Measurements from ENCODE around the gene FAM83G. TPM values are rescaled to one million over a fixed set of nuclear protein-coding genes. Genes with fewer than 3 reads are reported as not detected.

FAM83G gene
- total RNA-seq, 1 donor from 2014 or later = 48.7 TPM

DNA sequence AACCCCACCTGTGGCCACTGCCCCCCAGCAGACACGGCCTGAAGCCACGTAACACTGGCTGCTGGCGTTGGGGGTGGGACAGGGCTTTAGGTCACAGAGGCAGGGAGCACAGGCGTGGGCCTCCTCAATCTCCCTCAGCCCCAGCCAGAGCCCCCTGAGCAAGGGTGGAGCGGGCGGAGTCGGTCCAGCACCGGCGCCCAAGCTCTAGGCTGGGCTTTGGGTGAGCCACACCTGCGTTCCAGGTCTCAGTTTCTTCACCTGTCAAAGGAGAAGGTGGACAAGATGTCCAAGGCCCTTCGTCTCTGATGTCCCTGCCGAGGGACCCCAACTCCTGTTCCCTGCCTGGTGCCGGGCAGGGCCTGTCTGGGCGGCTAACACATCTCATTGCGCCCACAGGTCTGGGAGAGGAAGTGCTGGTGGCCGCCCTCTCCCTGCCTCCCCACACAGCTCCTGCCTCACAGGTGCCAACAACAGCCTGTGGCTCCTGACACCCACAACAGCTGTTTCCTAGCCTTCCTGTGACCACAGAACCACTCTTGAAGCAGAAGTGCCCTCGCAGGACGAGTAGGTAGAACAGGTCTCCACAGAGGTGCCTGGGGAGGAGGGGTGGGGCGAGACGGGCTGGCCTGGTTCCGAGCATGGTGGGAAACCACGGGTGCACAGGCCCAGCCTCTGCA is 12.0 kb downstream of the FAM83G start:
- Histone ChIP-seq H3K36me3 (ENCODE audit: control insufficient read depth, insufficient read depth, low read length) (peaks cover 1% of the 10 kb centered on the region), H3K4me3 (ENCODE audit: low read depth, low read length) (no peak overlapping the region), H3K27me3 (ENCODE audit: control insufficient read depth, insufficient read depth, low read length) (no peaks in the 10 kb centered on the region)
- no peak for DNase-seq (ENCODE audit: low read depth)
- no peak for TF ChIP-seq CTCF (IDR thresholded peaks at IDR 0.05; ENCODE audit: insufficient read depth, low read length, poor library complexity, severe bottlenecking)

GRCh38 chr17:18991531-18992315 is 12.8 kb downstream of the FAM83G start:
- Histone ChIP-seq H3K27me3 (ENCODE audit: control insufficient read depth, insufficient read depth, low read length) (no peaks in the 10 kb centered on the region), H3K36me3 (ENCODE audit: control insufficient read depth, insufficient read depth, low read length) (no peaks in the 10 kb centered on the region)
- DNase-seq (ENCODE audit: low read depth) = no peak

DNA sequence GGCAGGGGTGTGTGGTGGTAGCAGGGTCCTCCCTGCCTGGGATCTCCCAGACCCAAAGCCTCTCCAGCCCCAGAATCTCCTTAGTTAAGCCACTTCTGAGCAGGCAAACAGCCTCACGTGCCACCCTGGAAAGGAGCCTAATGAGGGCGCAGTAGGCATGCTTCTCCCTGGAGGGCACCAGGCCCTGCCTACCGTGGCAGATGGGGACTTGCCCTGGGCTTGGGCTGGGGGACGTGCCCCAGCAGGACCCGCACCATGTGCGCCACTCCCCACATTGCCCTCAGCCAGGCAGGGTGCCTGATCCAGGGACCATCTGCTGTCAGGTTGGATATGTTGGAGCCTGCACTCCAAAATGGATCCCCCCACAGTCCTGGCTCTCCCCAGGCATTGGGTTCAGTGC is 14.2 kb downstream of the FAM83G start:
- Histone ChIP-seq H3K27me3 (ENCODE audit: control insufficient read depth, insufficient read depth, low read length) (no peaks in the 10 kb centered on the region), H3K4me3 (ENCODE audit: low read depth, low read length) (no peak overlapping the region), H3K36me3 (ENCODE audit: control insufficient read depth, insufficient read depth, low read length) (no peaks in the 10 kb centered on the region)
- TF ChIP-seq CTCF (IDR thresholded peaks at IDR 0.05; ENCODE audit: insufficient read depth, low read length, poor library complexity, severe bottlenecking) = no peak
- DNase-seq (ENCODE audit: low read depth) = no peak

More at GRCh38 chr17:18991531-18992315, 12.8 kb downstream of the FAM83G start:
- H3K4me3 ChIP-seq (ENCODE audit: low read depth, low read length) = no peak overlapping the region
- no peak for TF ChIP-seq CTCF (IDR thresholded peaks at IDR 0.05; ENCODE audit: insufficient read depth, low read length, poor library complexity, severe bottlenecking)

- Histone ChIP-seq H3K27me3 (ENCODE audit: control insufficient read depth, insufficient read depth, low read length) (no peaks in the 10 kb centered on the region), H3K4me3 (ENCODE audit: low read depth, low read length) (no peak overlapping the region), H3K36me3 (ENCODE audit: control insufficient read depth, insufficient read depth, low read length) (no peaks in the 10 kb centered on the region)
- TF ChIP-seq CTCF (IDR thresholded peaks at IDR 0.05; ENCODE audit: insufficient read depth, low read length, poor library complexity, severe bottlenecking) = no peak
- DNase-seq (ENCODE audit: low read depth) = no peak
These were observed 15.9 kb downstream of the FAM83G start for GRCh38 chr17:18988546-18989173.

DNA sequence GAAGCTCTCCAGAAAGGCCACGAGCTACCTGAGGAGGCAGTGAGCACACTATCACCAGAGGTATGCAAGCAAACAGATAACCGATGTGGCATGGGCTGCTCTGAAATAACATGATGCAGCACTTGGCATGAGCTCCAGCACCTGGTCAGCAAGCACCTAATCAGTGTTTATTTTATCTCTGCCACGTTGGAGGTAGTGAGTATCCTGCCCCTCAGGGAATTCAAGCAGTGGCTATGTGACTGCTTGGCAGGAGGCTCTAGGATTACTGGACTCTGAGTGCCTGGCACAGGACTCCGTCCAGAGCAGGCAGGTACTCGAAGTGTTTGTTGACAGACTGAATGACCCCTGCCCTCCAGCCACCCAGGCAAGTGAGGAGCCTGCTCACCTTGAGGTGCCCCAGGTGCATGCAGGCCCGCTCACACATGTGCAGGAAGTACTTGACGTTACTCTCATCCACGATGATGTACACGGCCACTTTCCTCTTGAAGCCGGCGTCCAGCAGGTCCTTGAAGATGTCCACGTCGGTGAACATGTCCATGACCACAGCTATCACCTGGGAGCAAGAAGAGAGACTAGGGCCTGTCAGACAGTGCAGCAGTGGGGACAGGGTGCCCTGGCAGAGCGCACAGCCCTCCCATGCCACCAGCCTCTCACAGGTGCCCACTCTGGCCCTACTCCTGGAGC is 16.6 kb downstream of the FAM83G start:
- Histone ChIP-seq H3K4me3 (ENCODE audit: low read depth, low read length) (no peak overlapping the region), H3K27me3 (ENCODE audit: control insufficient read depth, insufficient read depth, low read length) (no peaks in the 10 kb centered on the region), H3K36me3 (ENCODE audit: control insufficient read depth, insufficient read depth, low read length) (no peaks in the 10 kb centered on the region)
- no peak for DNase-seq (ENCODE audit: low read depth)
- TF ChIP-seq CTCF (IDR thresholded peaks at IDR 0.05; ENCODE audit: insufficient read depth, low read length, poor library complexity, severe bottlenecking) = no peak
